GM23248 (cell line): ENCODE data around the gene CELSR3.

Source experiments
- EZH2 ChIP-seq: fragments of 200-600 bp; sonication (generic); IDR thresholded peaks from 2 replicates; pipeline ENCODE4 v1.6.1; 2018; ENCODE audit warnings: antibody characterized with exemption, mild to moderate bottlenecking; ENCODE audit not compliant: insufficient read depth, poor library complexity, severe bottlenecking
- EZH2phosphoT487 ChIP-seq: fragments of 200-600 bp; sonication (generic); IDR thresholded peaks from 2 replicates; pipeline ENCODE4 v1.6.1; 2018; ENCODE audit warnings: antibody characterized with exemption, moderate library complexity, mild to moderate bottlenecking, low read depth; ENCODE audit not compliant: insufficient read depth

GRCh38 chr3:48707157-48707556 lies 44.5 kb upstream of the CELSR3 start:
- no peak for TF ChIP-seq EZH2
- no peak for TF ChIP-seq EZH2phosphoT487
